ENCODE data around the gene LZTR1. TPM values are rescaled to one million over a fixed set of nuclear protein-coding genes. Genes with fewer than 3 reads are reported as not detected.

The LZTR1 gene
- total and polyA plus RNA-seq, 4 donors, result 7.9 to 32.5 (median 13.2) TPM

DNA sequence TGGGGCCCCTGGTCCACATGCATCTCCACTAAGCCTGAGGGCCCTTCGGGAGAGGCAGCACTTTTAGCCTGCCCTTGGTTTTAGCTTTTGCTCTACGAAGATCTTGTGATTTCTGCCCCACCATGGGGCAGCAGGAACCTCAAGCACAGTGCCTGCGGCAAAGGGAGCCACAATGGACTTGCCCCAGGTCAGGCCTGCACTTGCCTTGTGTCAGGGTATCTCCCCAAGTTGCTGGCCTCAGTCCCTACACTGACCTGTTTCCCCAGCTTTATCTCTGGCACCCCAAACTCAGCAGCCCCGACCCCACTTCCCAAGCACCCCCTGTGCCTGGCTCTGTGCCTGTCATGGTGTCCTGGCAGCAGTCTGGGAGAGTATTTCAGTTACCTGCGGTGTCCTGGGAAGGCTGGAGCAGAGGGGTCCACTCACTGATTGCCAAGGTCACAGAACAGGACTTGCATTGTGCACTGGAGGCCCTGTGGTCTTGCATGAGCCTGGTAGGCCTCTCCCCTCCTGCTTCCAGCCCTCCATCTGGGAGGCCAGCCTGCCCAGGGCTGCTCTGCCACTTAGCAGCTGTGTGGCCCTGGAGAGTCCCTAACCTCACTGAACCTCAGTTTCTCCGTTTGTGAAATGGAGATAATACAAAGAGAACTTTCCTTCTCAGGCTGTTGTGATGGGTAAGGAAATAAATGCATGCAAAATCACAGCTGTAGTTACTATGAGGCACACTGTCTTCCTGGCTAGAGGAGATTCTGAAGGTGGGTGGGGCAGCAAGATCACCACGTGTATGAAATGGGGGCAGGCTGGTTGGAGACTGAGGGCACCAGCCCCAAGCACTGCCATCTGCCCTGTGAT, 18.7 kb upstream of the LZTR1 start:
- no peaks in the 10 kb centered on the region for H3K27me3 ChIP-seq (ENCODE audit: control insufficient read depth in 4 of 4, insufficient read depth in 4 of 4, low read length in 3 of 4)
- DNase-seq (ENCODE audit: low spot score), result no peak
- no peaks in the 10 kb centered on the region for H3K36me3 ChIP-seq (ENCODE audit: control insufficient read depth in 4 of 4, insufficient read depth in 3 of 4, low read depth in 1 of 4, low read length in 3 of 4)
- H3K4me3 ChIP-seq (ENCODE audit: low read depth in 1 of 3, low read length in 3 of 3), result no peak overlapping the region
- H3K9me3 ChIP-seq (ENCODE audit: control insufficient read depth in 4 of 4, low read length in 3 of 4), result no peaks in the 10 kb centered on the region
- no peak overlapping the region for H3K9ac ChIP-seq (ENCODE audit: low read depth in 1 of 2, low read length in 2 of 2)
- H3K27ac ChIP-seq (ENCODE audit: low read depth in 1 of 2, low read length in 2 of 2), result no peak overlapping the region
- H3K4me1 ChIP-seq (ENCODE audit: control insufficient read depth in 4 of 4, insufficient read depth in 4 of 4, low read length in 3 of 4), result peaks cover 3 to 9% (median 6%) of the 10 kb centered on the region in 4 donors
- 86% methylated on average over 7 of the region's 7 CpGs for WGBS
- TF ChIP-seq, protein P1, sequence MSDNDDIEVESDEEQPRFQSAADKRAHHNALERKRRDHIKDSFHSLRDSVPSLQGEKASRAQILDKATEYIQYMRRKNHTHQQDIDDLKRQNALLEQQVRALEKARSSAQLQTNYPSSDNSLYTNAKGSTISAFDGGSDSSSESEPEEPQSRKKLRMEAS (IDR thresholded peaks at IDR 0.05), result no peak
- no peak for TF ChIP-seq SP1 (IDR thresholded peaks at IDR 0.05)
- TF ChIP-seq NR2F2 (IDR thresholded peaks at IDR 0.05), result no peak
- TF ChIP-seq FOXA1 (IDR thresholded peaks at IDR 0.05), result no peak
- no peak for TF ChIP-seq YY1 (IDR thresholded peaks at IDR 0.05)
- TF ChIP-seq JUND (IDR thresholded peaks at IDR 0.05), result no peak
- TF ChIP-seq, protein P2, sequence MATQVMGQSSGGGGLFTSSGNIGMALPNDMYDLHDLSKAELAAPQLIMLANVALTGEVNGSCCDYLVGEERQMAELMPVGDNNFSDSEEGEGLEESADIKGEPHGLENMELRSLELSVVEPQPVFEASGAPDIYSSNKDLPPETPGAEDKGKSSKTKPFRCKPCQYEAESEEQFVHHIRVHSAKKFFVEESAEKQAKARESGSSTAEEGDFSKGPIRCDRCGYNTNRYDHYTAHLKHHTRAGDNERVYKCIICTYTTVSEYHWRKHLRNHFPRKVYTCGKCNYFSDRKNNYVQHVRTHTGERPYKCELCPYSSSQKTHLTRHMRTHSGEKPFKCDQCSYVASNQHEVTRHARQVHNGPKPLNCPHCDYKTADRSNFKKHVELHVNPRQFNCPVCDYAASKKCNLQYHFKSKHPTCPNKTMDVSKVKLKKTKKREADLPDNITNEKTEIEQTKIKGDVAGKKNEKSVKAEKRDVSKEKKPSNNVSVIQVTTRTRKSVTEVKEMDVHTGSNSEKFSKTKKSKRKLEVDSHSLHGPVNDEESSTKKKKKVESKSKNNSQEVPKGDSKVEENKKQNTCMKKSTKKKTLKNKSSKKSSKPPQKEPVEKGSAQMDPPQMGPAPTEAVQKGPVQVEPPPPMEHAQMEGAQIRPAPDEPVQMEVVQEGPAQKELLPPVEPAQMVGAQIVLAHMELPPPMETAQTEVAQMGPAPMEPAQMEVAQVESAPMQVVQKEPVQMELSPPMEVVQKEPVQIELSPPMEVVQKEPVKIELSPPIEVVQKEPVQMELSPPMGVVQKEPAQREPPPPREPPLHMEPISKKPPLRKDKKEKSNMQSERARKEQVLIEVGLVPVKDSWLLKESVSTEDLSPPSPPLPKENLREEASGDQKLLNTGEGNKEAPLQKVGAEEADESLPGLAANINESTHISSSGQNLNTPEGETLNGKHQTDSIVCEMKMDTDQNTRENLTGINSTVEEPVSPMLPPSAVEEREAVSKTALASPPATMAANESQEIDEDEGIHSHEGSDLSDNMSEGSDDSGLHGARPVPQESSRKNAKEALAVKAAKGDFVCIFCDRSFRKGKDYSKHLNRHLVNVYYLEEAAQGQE (IDR thresholded peaks at IDR 0.05), result no peak
- TF ChIP-seq, protein P3, sequence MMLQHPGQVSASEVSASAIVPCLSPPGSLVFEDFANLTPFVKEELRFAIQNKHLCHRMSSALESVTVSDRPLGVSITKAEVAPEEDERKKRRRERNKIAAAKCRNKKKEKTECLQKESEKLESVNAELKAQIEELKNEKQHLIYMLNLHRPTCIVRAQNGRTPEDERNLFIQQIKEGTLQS (IDR thresholded peaks at IDR 0.05), result no peak
- TF ChIP-seq, protein P4, sequence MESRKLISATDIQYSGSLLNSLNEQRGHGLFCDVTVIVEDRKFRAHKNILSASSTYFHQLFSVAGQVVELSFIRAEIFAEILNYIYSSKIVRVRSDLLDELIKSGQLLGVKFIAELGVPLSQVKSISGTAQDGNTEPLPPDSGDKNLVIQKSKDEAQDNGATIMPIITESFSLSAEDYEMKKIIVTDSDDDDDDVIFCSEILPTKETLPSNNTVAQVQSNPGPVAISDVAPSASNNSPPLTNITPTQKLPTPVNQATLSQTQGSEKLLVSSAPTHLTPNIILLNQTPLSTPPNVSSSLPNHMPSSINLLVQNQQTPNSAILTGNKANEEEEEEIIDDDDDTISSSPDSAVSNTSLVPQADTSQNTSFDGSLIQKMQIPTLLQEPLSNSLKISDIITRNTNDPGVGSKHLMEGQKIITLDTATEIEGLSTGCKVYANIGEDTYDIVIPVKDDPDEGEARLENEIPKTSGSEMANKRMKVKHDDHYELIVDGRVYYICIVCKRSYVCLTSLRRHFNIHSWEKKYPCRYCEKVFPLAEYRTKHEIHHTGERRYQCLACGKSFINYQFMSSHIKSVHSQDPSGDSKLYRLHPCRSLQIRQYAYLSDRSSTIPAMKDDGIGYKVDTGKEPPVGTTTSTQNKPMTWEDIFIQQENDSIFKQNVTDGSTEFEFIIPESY (IDR thresholded peaks at IDR 0.05), result no peak
- TF ChIP-seq FOXA2 (IDR thresholded peaks at IDR 0.05), result no peak
- TF ChIP-seq, protein P5, sequence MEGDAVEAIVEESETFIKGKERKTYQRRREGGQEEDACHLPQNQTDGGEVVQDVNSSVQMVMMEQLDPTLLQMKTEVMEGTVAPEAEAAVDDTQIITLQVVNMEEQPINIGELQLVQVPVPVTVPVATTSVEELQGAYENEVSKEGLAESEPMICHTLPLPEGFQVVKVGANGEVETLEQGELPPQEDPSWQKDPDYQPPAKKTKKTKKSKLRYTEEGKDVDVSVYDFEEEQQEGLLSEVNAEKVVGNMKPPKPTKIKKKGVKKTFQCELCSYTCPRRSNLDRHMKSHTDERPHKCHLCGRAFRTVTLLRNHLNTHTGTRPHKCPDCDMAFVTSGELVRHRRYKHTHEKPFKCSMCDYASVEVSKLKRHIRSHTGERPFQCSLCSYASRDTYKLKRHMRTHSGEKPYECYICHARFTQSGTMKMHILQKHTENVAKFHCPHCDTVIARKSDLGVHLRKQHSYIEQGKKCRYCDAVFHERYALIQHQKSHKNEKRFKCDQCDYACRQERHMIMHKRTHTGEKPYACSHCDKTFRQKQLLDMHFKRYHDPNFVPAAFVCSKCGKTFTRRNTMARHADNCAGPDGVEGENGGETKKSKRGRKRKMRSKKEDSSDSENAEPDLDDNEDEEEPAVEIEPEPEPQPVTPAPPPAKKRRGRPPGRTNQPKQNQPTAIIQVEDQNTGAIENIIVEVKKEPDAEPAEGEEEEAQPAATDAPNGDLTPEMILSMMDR (IDR thresholded peaks at IDR 0.05; ENCODE audit: low read depth, low read length, missing input control), result no peak
- TF ChIP-seq HNF4G (IDR thresholded peaks at IDR 0.05), result no peak

DNA sequence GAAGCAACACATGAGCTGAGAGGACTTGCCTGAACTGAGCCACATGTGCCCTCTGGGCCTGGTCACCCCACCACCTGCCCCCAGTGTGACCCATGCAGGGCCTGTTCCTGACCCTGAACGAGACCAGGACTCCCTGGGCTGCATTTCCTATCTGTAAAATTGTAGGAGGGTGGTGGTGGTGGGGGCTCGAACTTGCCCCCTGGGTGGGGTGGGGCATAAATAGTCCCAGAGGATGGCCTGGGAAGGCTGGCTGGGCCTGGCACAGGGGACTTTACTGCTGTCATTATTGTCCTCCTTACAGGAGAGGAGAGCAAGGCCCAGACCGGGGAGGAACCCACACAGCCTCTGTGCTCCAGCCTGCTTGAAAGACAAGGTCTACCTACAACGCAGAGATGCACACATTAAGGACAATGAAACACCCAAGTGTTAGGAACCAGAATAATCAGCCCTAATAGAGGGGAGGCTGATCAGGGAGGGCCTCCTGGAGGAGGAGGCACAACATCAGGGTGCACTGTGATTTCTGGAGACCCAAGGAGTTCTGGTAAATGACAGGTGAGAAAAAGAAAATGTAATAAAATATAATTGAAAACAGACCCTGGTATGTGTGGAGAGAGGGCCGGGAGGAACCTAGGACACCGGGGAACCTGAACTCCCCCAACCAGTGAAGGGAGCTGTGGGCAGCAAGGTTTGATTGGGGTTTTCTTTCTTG, 17.9 kb upstream of the LZTR1 start:
- WGBS, result 79% methylated on average over 6 of the region's 6 CpGs
- no peaks in the 10 kb centered on the region for H3K27me3 ChIP-seq (ENCODE audit: control insufficient read depth in 4 of 4, insufficient read depth in 4 of 4, low read length in 3 of 4)
- H3K36me3 ChIP-seq (ENCODE audit: control insufficient read depth in 4 of 4, insufficient read depth in 3 of 4, low read depth in 1 of 4, low read length in 3 of 4), result no peaks in the 10 kb centered on the region
- DNase-seq (ENCODE audit: low spot score), result no peak
- H3K4me3 ChIP-seq (ENCODE audit: low read depth in 1 of 3, low read length in 3 of 3), result peak overlapping the region in 1 of 3 donors; percentile 46
- no peak overlapping the region for H3K27ac ChIP-seq (ENCODE audit: low read depth in 1 of 2, low read length in 2 of 2)
- TF ChIP-seq NR2F2 (IDR thresholded peaks at IDR 0.05), result no peak
- TF ChIP-seq FOXA2 (IDR thresholded peaks at IDR 0.05), result no peak
- no peak for TF ChIP-seq HNF4G (IDR thresholded peaks at IDR 0.05)
- TF ChIP-seq RXRA (IDR thresholded peaks at IDR 0.05), result no peak
- H3K9ac ChIP-seq (ENCODE audit: low read depth in 1 of 2, low read length in 2 of 2), result no peak overlapping the region
- H3K4me1 ChIP-seq (ENCODE audit: control insufficient read depth in 4 of 4, insufficient read depth in 4 of 4, low read length in 3 of 4), result peaks cover 3 to 13% (median 6%) of the 10 kb centered on the region in 4 donors
- H3K9me3 ChIP-seq (ENCODE audit: control insufficient read depth in 4 of 4, low read length in 3 of 4), result no peaks in the 10 kb centered on the region

All from liver (tissue), 9 donors.